Bronchial epithelial cell (primary cell): ENCODE results near the gene SUV39H2. TPM values are rescaled to one million over a fixed set of nuclear protein-coding genes. Genes with fewer than 3 reads are reported as not detected.

Experiments used
- DNase-seq: peaks from one replicate; pipeline ENCODE4 v3.0.0-alpha.2; 2010; ENCODE audit warnings: low read depth
- FAIRE-seq: peaks from 2 replicates; lab custom pipeline; 2011; peaks lifted over from hg19 to GRCh38; lab: Jason Lieb, UNC
- H3K27me3 ChIP-seq: 2 replicates; pipeline ENCODE4 v1.5.1; 2011; ENCODE audit warnings: low read length; ENCODE audit not compliant: control insufficient read depth, insufficient read depth
- H3K36me3 ChIP-seq: 2 replicates; pipeline ENCODE4 v1.5.1; 2011; ENCODE audit warnings: low read length; ENCODE audit not compliant: control insufficient read depth, insufficient read depth
- H3K4me3 ChIP-seq: 2 replicates; pipeline ENCODE4 v1.5.1; 2011; ENCODE audit warnings: mild to moderate bottlenecking, low read depth, low read length, control low read depth
- CTCF ChIP-seq: IDR thresholded peaks from 2 replicates; pipeline ENCODE4 v1.5.1; 2011; ENCODE audit warnings: mild to moderate bottlenecking, moderate library complexity, low read length, control low read depth, inconsistent platforms; ENCODE audit not compliant: insufficient read depth, severe bottlenecking
- total RNA-seq: library from RNA; depleted of rRNA; stranded (reverse); fragments of >200 nt; gene quantifications from 2 replicates; pipeline ENCODE4 v1.2.1, GENCODE V29; 2014

Gene SUV39H2
- total RNA-seq, 1 donor from 2014 or later, result 7.4 TPM

DNA sequence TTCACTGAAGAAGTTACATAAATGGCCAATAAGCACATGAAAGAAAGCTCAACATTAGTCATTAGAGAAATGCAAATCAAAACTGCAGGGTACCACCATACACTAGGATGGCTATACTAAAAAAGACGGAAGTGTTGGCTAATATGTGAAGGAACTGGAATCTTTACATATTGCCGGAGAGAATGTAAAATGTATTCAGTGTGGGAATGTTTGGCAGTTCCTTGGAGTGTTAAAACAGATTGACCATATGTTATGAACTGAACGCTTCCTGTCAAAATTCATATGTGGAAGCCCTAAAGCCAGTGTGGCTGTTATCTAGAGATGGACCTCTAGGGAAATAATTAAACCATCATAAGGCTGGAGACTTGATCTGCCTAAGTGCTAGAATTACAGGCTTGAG lies 33.1 kb downstream of the SUV39H2 start:
- H3K36me3 ChIP-seq, result peaks cover 2% of the 10 kb centered on the region
- no peak for FAIRE-seq
- no peaks in the 10 kb centered on the region for H3K27me3 ChIP-seq
- H3K4me3 ChIP-seq, result no peak overlapping the region
- no peak for TF ChIP-seq CTCF
- no peak for DNase-seq

- peaks cover 8% of the 10 kb centered on the region for H3K36me3 ChIP-seq
Observed at GRCh38 chr10:14916600-14916999, 37.9 kb downstream of the SUV39H2 start.

DNA sequence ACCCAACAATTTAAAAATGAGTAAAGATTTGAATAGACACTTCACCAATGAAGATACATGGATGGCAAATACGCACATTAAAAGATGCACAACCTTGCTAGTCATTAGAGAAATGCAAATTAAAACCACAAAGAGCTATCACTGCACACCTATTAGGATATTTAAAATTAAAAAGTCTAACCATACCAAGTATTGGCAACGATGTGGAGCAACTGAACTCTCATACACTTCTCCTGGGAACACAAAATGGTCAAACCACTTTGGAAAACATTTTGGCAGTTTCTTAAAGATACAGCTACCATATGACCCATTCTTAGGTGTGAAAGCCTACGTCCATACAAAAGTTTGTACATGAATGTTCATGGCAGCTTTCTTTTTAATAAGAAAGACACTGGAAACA lies 39.2 kb downstream of the SUV39H2 start:
- Histone ChIP-seq H3K27me3 (no peaks in the 10 kb centered on the region), H3K4me3 (no peak overlapping the region), H3K36me3 (peaks cover 10% of the 10 kb centered on the region)
- DNase-seq (no peak), FAIRE-seq (no peak)
- no peak for TF ChIP-seq CTCF

More at GRCh38 chr10:14916600-14916999, 37.9 kb downstream of the SUV39H2 start:
- Histone ChIP-seq H3K27me3 (no peaks in the 10 kb centered on the region), H3K4me3 (no peak overlapping the region)
- no peak for TF ChIP-seq CTCF
- DNase-seq, result no peak
- no peak for FAIRE-seq

GRCh38 chr10:14918964-14919363 lies 40.3 kb downstream of the SUV39H2 start:
- peaks cover 10% of the 10 kb centered on the region for H3K36me3 ChIP-seq
- DNase-seq, result no peak
- no peak for TF ChIP-seq CTCF
- no peak overlapping the region for H3K4me3 ChIP-seq
- no peak for FAIRE-seq
- no peaks in the 10 kb centered on the region for H3K27me3 ChIP-seq

DNA sequence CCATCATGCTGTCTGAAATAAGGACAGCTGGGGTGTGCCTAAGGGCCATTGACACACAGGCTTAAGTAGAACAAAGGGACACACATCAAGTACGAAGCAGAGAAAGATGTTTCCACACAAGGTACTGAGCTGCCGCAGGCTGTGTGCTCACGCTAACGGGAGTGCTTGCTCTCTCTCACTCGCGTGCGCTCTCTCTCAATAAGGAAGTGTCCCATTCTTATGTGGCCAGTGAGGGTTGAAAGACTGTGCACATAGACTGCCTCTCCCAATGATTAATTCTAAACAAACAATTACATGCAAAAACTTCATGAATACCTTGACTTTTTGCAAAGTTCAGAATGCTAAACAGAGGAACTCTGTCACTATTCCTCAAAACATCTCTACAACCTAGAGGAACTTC lies 45.3 kb downstream of the SUV39H2 start:
- FAIRE-seq, result no peak
- no peak overlapping the region for H3K4me3 ChIP-seq
- no peak for TF ChIP-seq CTCF
- no peak for DNase-seq
- H3K36me3 ChIP-seq, result peaks cover 8% of the 10 kb centered on the region
- no peaks in the 10 kb centered on the region for H3K27me3 ChIP-seq

GRCh38 chr10:14925268-14925667 lies 46.6 kb downstream of the SUV39H2 start:
- Histone ChIP-seq H3K36me3 (peaks cover 6% of the 10 kb centered on the region), H3K4me3 (no peak overlapping the region), H3K27me3 (no peaks in the 10 kb centered on the region)
- no peak for FAIRE-seq
- no peak for DNase-seq
- TF ChIP-seq CTCF, result no peak
